ENCODE data around the gene CXCL1.

CXCL1 gene

GRCh38 chr4:73822812-73823504 lies 46.2 kb upstream of the CXCL1 start:
- no peaks in the 10 kb centered on the region for H3K36me3 ChIP-seq (replicated peaks; ENCODE audit: insufficient read depth, low read length)
- peaks cover 4% of the 10 kb centered on the region for H3K4me1 ChIP-seq (ENCODE audit: low read length)
- no peaks in the 10 kb centered on the region for H3K27me3 ChIP-seq (replicated peaks; ENCODE audit: insufficient read depth, low read length)
- no peaks in the 10 kb centered on the region for H3F3A ChIP-seq (ENCODE audit: insufficient read depth, low read length)
- H3K9me2 ChIP-seq (replicated peaks; ENCODE audit: insufficient read depth, low read length), result no peaks in the 10 kb centered on the region
- no peak overlapping the region for H3K4me2 ChIP-seq (ENCODE audit: low read depth, low read length)
- no peak overlapping the region for H2AFZ ChIP-seq (ENCODE audit: low read length)
- H3K79me2 ChIP-seq (ENCODE audit: low read length), result no peaks in the 10 kb centered on the region
- TF ChIP-seq, protein P1, sequence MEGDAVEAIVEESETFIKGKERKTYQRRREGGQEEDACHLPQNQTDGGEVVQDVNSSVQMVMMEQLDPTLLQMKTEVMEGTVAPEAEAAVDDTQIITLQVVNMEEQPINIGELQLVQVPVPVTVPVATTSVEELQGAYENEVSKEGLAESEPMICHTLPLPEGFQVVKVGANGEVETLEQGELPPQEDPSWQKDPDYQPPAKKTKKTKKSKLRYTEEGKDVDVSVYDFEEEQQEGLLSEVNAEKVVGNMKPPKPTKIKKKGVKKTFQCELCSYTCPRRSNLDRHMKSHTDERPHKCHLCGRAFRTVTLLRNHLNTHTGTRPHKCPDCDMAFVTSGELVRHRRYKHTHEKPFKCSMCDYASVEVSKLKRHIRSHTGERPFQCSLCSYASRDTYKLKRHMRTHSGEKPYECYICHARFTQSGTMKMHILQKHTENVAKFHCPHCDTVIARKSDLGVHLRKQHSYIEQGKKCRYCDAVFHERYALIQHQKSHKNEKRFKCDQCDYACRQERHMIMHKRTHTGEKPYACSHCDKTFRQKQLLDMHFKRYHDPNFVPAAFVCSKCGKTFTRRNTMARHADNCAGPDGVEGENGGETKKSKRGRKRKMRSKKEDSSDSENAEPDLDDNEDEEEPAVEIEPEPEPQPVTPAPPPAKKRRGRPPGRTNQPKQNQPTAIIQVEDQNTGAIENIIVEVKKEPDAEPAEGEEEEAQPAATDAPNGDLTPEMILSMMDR (IDR thresholded peaks at IDR 0.05; ENCODE audit: low read length), result no peak
- TF ChIP-seq EZH2 (optimal IDR thresholded peaks at IDR 0.05; ENCODE audit: low read depth, low read length) (no peak), EZH2phosphoT487 (IDR thresholded peaks at IDR 0.05; ENCODE audit: low read length) (no peak)
- no peak overlapping the region for H3K27ac ChIP-seq (ENCODE audit: low read length)
- no peaks in the 10 kb centered on the region for H4K20me1 ChIP-seq (ENCODE audit: insufficient read depth, low read length)
- DNase-seq, result no peak
- H3K4me3 ChIP-seq (ENCODE audit: low read length), result no peak overlapping the region
- no peak overlapping the region for H3K9ac ChIP-seq (ENCODE audit: low read length)
- no peaks in the 10 kb centered on the region for H3K9me3 ChIP-seq (replicated peaks; ENCODE audit: insufficient read depth, low read length)

DNA sequence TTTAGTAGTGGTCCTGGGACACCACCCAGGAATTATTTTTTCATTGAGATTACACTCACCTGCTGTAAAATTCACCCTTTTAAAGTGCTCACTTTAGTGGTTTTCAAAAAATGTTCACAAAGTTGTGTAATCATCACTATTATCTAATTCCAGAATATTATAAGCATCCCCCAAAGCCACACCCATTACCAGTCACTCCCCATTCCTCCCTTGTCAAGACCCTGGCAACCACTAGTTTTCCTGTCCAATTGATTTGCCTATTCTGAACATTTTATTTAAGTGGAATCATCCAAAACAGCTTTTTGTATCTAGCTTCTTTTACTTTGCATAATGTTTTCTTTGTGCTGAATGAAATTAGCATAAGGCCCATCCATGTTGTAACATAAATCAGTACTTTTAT lies 45.4 kb upstream of the CXCL1 start:
- TF ChIP-seq EZH2 (optimal IDR thresholded peaks at IDR 0.05; ENCODE audit: low read depth, low read length), result no peak
- TF ChIP-seq, protein P1 (IDR thresholded peaks at IDR 0.05; ENCODE audit: low read length), result no peak
- no peak for TF ChIP-seq EZH2phosphoT487 (IDR thresholded peaks at IDR 0.05; ENCODE audit: low read length)
- Histone ChIP-seq H3K36me3 (replicated peaks; ENCODE audit: insufficient read depth, low read length) (no peaks in the 10 kb centered on the region), H3K79me2 (ENCODE audit: low read length) (no peaks in the 10 kb centered on the region), H3K4me3 (ENCODE audit: low read length) (no peak overlapping the region), H4K20me1 (ENCODE audit: insufficient read depth, low read length) (no peaks in the 10 kb centered on the region), H3K27me3 (replicated peaks; ENCODE audit: insufficient read depth, low read length) (no peaks in the 10 kb centered on the region), H3K9ac (ENCODE audit: low read length) (no peak overlapping the region), H3K4me1 (ENCODE audit: low read length) (no peaks in the 10 kb centered on the region), H3K9me3 (replicated peaks; ENCODE audit: insufficient read depth, low read length) (no peaks in the 10 kb centered on the region), H3K9me2 (replicated peaks; ENCODE audit: insufficient read depth, low read length) (no peaks in the 10 kb centered on the region), H3K4me2 (ENCODE audit: low read depth, low read length) (no peak overlapping the region), H2AFZ (ENCODE audit: low read length) (no peak overlapping the region), H3F3A (ENCODE audit: insufficient read depth, low read length) (no peaks in the 10 kb centered on the region), H3K27ac (ENCODE audit: low read length) (no peak overlapping the region)
- no peak for DNase-seq

GRCh38 chr4:73828956-73829355 lies 40.2 kb upstream of the CXCL1 start:
- no peak overlapping the region for H3K27ac ChIP-seq (ENCODE audit: low read length)
- no peak overlapping the region for H3K9ac ChIP-seq (ENCODE audit: low read length)
- H2AFZ ChIP-seq (ENCODE audit: low read length), result no peak overlapping the region
- no peaks in the 10 kb centered on the region for H3K79me2 ChIP-seq (ENCODE audit: low read length)
- no peaks in the 10 kb centered on the region for H3K4me1 ChIP-seq (ENCODE audit: low read length)
- H3K27me3 ChIP-seq (replicated peaks; ENCODE audit: insufficient read depth, low read length), result no peaks in the 10 kb centered on the region
- H3K36me3 ChIP-seq (replicated peaks; ENCODE audit: insufficient read depth, low read length), result no peaks in the 10 kb centered on the region
- H3K4me2 ChIP-seq (ENCODE audit: low read depth, low read length), result no peak overlapping the region
- H3K9me2 ChIP-seq (replicated peaks; ENCODE audit: insufficient read depth, low read length), result no peaks in the 10 kb centered on the region
- H3K9me3 ChIP-seq (replicated peaks; ENCODE audit: insufficient read depth, low read length), result no peaks in the 10 kb centered on the region
- H3K4me3 ChIP-seq (ENCODE audit: low read length), result no peak overlapping the region
- H4K20me1 ChIP-seq (ENCODE audit: insufficient read depth, low read length), result no peaks in the 10 kb centered on the region
- no peaks in the 10 kb centered on the region for H3F3A ChIP-seq (ENCODE audit: insufficient read depth, low read length)
- TF ChIP-seq, protein P1 (IDR thresholded peaks at IDR 0.05; ENCODE audit: low read length), result no peak
- TF ChIP-seq EZH2phosphoT487 (IDR thresholded peaks at IDR 0.05; ENCODE audit: low read length) (no peak), EZH2 (optimal IDR thresholded peaks at IDR 0.05; ENCODE audit: low read depth, low read length) (no peak)
- no peak for DNase-seq
